HG02763 (cell line): ENCODE data around the gene DRC1.
"Not testable (repeated sequence)": the region's sequence is repeated elsewhere in the genome, so short reads cannot be mapped to it uniquely, and the experiment has no call there.

Experiments used
- ATAC-seq: cut with Tn5 transposase; IDR thresholded peaks from one replicate; pipeline ENCODE4 v1.9.1; 2021; ENCODE audit warnings: mild to moderate bottlenecking, moderate library complexity; ENCODE audit not compliant: unreplicated experiment

DRC1 gene

GRCh38 chr2:26401739-26402541 is at the start of gene DRC1:
DRC1 (plus strand) TSS chr2:26401920; CDS start chr2:26401990, 70 bp downstream.
- no peak for ATAC-seq

- ATAC-seq: no peak
Observed at GRCh38 chr2:26352892-26353291, 48.8 kb upstream of the DRC1 start.

- ATAC-seq: not testable (repeated sequence)
Observed at GRCh38 chr2:26354469-26354868, 47.3 kb upstream of the DRC1 start.

GRCh38 chr2:26355038-26355995 is 46.4 kb upstream of the DRC1 start:
- no peak for ATAC-seq

GRCh38 chr2:26356111-26356510 is 45.6 kb upstream of the DRC1 start:
- no peak for ATAC-seq

- ATAC-seq: no peak
Observed at GRCh38 chr2:26356771-26357170, 44.9 kb upstream of the DRC1 start.

- ATAC-seq: no peak
Observed at GRCh38 chr2:26359886-26360473, 41.7 kb upstream of the DRC1 start.

GRCh38 chr2:26363323-26363722 is 38.4 kb upstream of the DRC1 start:
- no peak for ATAC-seq

- no peak for ATAC-seq
Observed at GRCh38 chr2:26363958-26364357, 37.8 kb upstream of the DRC1 start.

GRCh38 chr2:26364669-26365068 is 37.1 kb upstream of the DRC1 start:
- no peak for ATAC-seq

- no peak for ATAC-seq
Observed at GRCh38 chr2:26366957-26367356, 34.8 kb upstream of the DRC1 start.

- not testable (repeated sequence) for ATAC-seq
Observed at GRCh38 chr2:26369664-26370063, 32.1 kb upstream of the DRC1 start.

GRCh38 chr2:26370909-26371308 is 30.8 kb upstream of the DRC1 start:
- ATAC-seq: not testable (repeated sequence)

- no peak for ATAC-seq
Observed at GRCh38 chr2:26376799-26377198, 24.9 kb upstream of the DRC1 start.

GRCh38 chr2:26380281-26380680 is 21.4 kb upstream of the DRC1 start:
- ATAC-seq: no peak

- no peak for ATAC-seq
Observed at GRCh38 chr2:26382564-26382963, 19.2 kb upstream of the DRC1 start.

GRCh38 chr2:26384183-26384582 is 17.5 kb upstream of the DRC1 start:
- no peak for ATAC-seq

GRCh38 chr2:26384597-26384996 is 17.1 kb upstream of the DRC1 start:
- ATAC-seq: no peak

- ATAC-seq: no peak
Observed at GRCh38 chr2:26387189-26387588, 14.5 kb upstream of the DRC1 start.

- no peak for ATAC-seq
Observed at GRCh38 chr2:26394694-26395093, 7.0 kb upstream of the DRC1 start.

- ATAC-seq: no peak
Observed at GRCh38 chr2:26395394-26395793, 6.3 kb upstream of the DRC1 start.
